GM12878 (cell line): ENCODE measurements around the gene RIPPLY3. TPM values are rescaled to one million over a fixed set of nuclear protein-coding genes. Genes with fewer than 3 reads are reported as not detected.

Source experiments
- ATAC-seq: fragments of 200-7000 bp; cut with Tn5 transposase; 3 replicates; pipeline ENCODE4 v1.9.1; 2020; ENCODE audit warnings: mild to moderate bottlenecking, moderate library complexity
- BruUV-seq: library from RNA; stranded (reverse); fragments of 400-500 nt; replicated peaks from 2 replicates; lab custom pipeline; 2021; lab: Mats Ljungman, UMichigan
- CTCF ChIA-PET: fragments of 300-600 bp; sonication (Branson Sonifier 250); formaldehyde crosslinking; extraction: SDS; loops from one replicate; lab custom pipeline; 2021; ENCODE audit warnings: inconsistent platforms; lab: Yijun Ruan, JAX
- POLR2A ChIA-PET: fragments of 350-600 bp; formaldehyde crosslinking; extraction: SDS; loops from one replicate; lab custom pipeline; 2021; ENCODE audit warnings: inconsistent platforms; lab: Charles Lee
- RAD21 ChIA-PET: fragments of 300-600 bp; sonication (Branson Sonifier 250); formaldehyde crosslinking; loops from one replicate; lab custom pipeline; 2023; ENCODE audit warnings: antibody characterized with exemption; ENCODE audit not compliant: unreplicated experiment; lab: Charles Lee
- SMC1A ChIA-PET: fragments of 300-600 bp; sonication (Branson Sonifier 250); formaldehyde crosslinking; loops from one replicate; lab custom pipeline; 2023; ENCODE audit not compliant: unreplicated experiment, uncharacterized antibody; lab: Charles Lee
- DNase-seq: peaks from one replicate; pipeline ENCODE4 v3.0.0-alpha.2; 2011; ENCODE audit warnings: low read depth, low spot score
- FAIRE-seq: peaks from 3 replicates; lab custom pipeline; 2011; peaks lifted over from hg19 to GRCh38; lab: Jason Lieb, UNC
- H2AFZ ChIP-seq: 2 replicates; pipeline ENCODE4 v1.6.0; 2011; ENCODE audit warnings: low read depth, low read length, control low read depth; ENCODE audit not compliant: control insufficient read depth
- H3K27ac ChIP-seq: 2 replicates; pipeline ENCODE4 v1.5.1; 2011; ENCODE audit warnings: control low read depth; ENCODE audit not compliant: control insufficient read depth, insufficient read depth
- H3K27me3 ChIP-seq, 2 experiments: replicated peaks in 1 of 2; 2 replicates each; pipeline versions ENCODE4 v1.6.0 to v1.6.1; 2011; ENCODE audit warnings: low read length in 1 of 2; ENCODE audit not compliant: control insufficient read depth in 2 of 2, insufficient read depth in 2 of 2
- H3K36me3 ChIP-seq, 2 experiments: 2 replicates each; pipeline ENCODE4 v1.5.1; 2011; ENCODE audit warnings: low read length in 1 of 2; ENCODE audit not compliant: control insufficient read depth in 2 of 2, insufficient read depth in 2 of 2
- H3K4me1 ChIP-seq: 2 replicates; pipeline ENCODE4 v1.6.1; 2011; ENCODE audit warnings: mild to moderate bottlenecking, low read length, moderate library complexity, mixed read lengths; ENCODE audit not compliant: control insufficient read depth, insufficient read depth
- H3K4me2 ChIP-seq: 2 replicates; pipeline ENCODE4 v1.6.0; 2011; ENCODE audit warnings: control low read depth; ENCODE audit not compliant: control insufficient read depth, insufficient read depth
- H3K4me3 ChIP-seq: fragments of 200-600 bp; sonication (generic); 2 replicates; pipeline ENCODE4 v1.5.1; 2016
- H3K79me2 ChIP-seq: 2 replicates; pipeline ENCODE4 v1.6.0; 2011; ENCODE audit warnings: low read length; ENCODE audit not compliant: control insufficient read depth, insufficient read depth
- H3K9ac ChIP-seq: 2 replicates; pipeline ENCODE4 v1.8.0; 2011; ENCODE audit warnings: low read length, control low read depth, mixed read lengths; ENCODE audit not compliant: control insufficient read depth, insufficient read depth
- H3K9me3 ChIP-seq: replicated peaks from 3 replicates; pipeline ENCODE4 v1.5.1; 2011; ENCODE audit warnings: mild to moderate bottlenecking, low read length; ENCODE audit not compliant: control insufficient read depth, insufficient read depth
- H4K20me1 ChIP-seq: 2 replicates; pipeline ENCODE4 v1.6.0; 2011; ENCODE audit not compliant: control insufficient read depth, insufficient read depth
- BMI1 ChIP-seq: fragments of 450-650 bp; IDR thresholded peaks from 2 replicates; pipeline ENCODE4 v1.6.1; 2016; ENCODE audit warnings: mild to moderate bottlenecking, moderate library complexity, borderline replicate concordance
- CBX5 ChIP-seq: sonication (generic); IDR thresholded peaks from 2 replicates; pipeline ENCODE4 v1.6.1; 2016; ENCODE audit warnings: low read depth, moderate library complexity, mild to moderate bottlenecking, inconsistent platforms
- FOS ChIP-seq: IDR thresholded peaks from 3 replicates; pipeline ENCODE4 v1.6.1; 2011; ENCODE audit warnings: borderline replicate concordance; ENCODE audit not compliant: insufficient read length; ENCODE audit errors: extremely low read depth
- IRF3 ChIP-seq: fragments of 450-650 bp; IDR thresholded peaks from 2 replicates; pipeline ENCODE4 v1.6.1; 2014; ENCODE audit warnings: mild to moderate bottlenecking
- NFXL1 ChIP-seq: fragments of 450-650 bp; IDR thresholded peaks from 2 replicates; pipeline ENCODE4 v1.6.1; 2017; ENCODE audit warnings: antibody characterized with exemption, mild to moderate bottlenecking, borderline replicate concordance
- NR2C1 ChIP-seq: fragments of 450-650 bp; IDR thresholded peaks from 2 replicates; pipeline ENCODE4 v1.6.1; 2017; ENCODE audit warnings: antibody characterized with exemption, mild to moderate bottlenecking, moderate library complexity
- PML ChIP-seq: IDR thresholded peaks from 2 replicates; pipeline ENCODE4 v1.6.1; 2012; ENCODE audit warnings: low read length, inconsistent platforms
- SMARCA5 ChIP-seq: fragments of 450-650 bp; IDR thresholded peaks from 2 replicates; pipeline ENCODE4 v1.6.1; 2017; ENCODE audit warnings: mild to moderate bottlenecking
- ZNF217 ChIP-seq: fragments of 450-650 bp; IDR thresholded peaks from 2 replicates; pipeline ENCODE4 v1.6.1; 2017; ENCODE audit warnings: antibody characterized with exemption, mild to moderate bottlenecking
- WGBS: methylation state at CpG from one replicate; pipeline ENCODE4 v1.1.6; 2016; ENCODE audit warnings: low lambda C conversion rate; ENCODE audit not compliant: insufficient replicate concordance, insufficient coverage; ENCODE audit errors: missing lambda C conversion rate; 5-methylcytosine and 5-hydroxymethylcytosine counted together
- in situ Hi-C: fragments of 300-500 bp; cut with MboI; formaldehyde crosslinking; loops from 9 replicates; pipeline ENCODE4 v1.14.3; 2018; ENCODE audit warnings: mixed read lengths
- intact Hi-C: fragments of 100-400 bp; cut with micrococcal nuclease; formaldehyde crosslinking; loops from one replicate; pipeline ENCODE4 v1.14.2; 2022; ENCODE audit not compliant: unreplicated experiment
- polyA plus RNA-seq, 11 experiments: library from polyadenylated mRNA; depleted of rRNA in 4 of 11; unstranded in 6 of 11; stranded (reverse) in 5 of 11; fragments of >200 nt; fragmentation: Nextera tagmentation in 4 of 11; fragmentation: Illumina TruSeq in 1 of 11; extraction: Ambion mirVana in 4 of 11; extraction: Trizol in 1 of 11; gene quantifications; 1 replicate in 1 of 11; 2 replicates in 10 of 11; pipeline versions ENCODE4 v1.2.1 to v1.2.3, GENCODE V29; 2011 to 2016; ENCODE audit warnings: inconsistent platforms in 2 of 11, missing spikeins in 2 of 11, low read depth in 1 of 11
- total RNA-seq, 4 experiments: library from RNA; depleted of rRNA in 3 of 4; stranded (reverse); fragments of >200 nt in 3 of 4; fragmentation: Illumina TruSeq in 1 of 4; extraction: Trizol in 1 of 4; gene quantifications; 2 replicates each; pipeline versions ENCODE4 v1.2.1 to v1.2.3, GENCODE V29; 2013 to 2021

Gene RIPPLY3
- total and polyA plus RNA-seq, 10 of the 15 experiments (the other 5 are each of a cell fraction or from before 2014, with no cell fraction given) = not detected

GRCh38 chr21:37039411-37040075, 33.0 kb downstream of the RIPPLY3 start:
- H2AFZ ChIP-seq = no peak overlapping the region
- SMC1A ChIA-PET = no interaction called here
- CTCF ChIA-PET = interaction anchor here (0.9 kb wide), 1 partner anchor 30 kb away, joined by 4 read pairs; no protein-coding TSS in a partner anchor
- intact Hi-C loops (no loop called here), in situ Hi-C loops (no loop called here)
- POLR2A ChIA-PET = interaction anchor here (0.7 kb wide), 1 partner anchor 13 kb away, joined by 4 read pairs; no protein-coding TSS in a partner anchor
- no peak for DNase-seq
- H3K79me2 ChIP-seq = no peaks in the 10 kb centered on the region
- no peak for FAIRE-seq
- H3K9ac ChIP-seq = no peak overlapping the region
- H3K36me3 ChIP-seq = no peaks in the 10 kb centered on the region
- H3K9me3 ChIP-seq = no peaks in the 10 kb centered on the region
- RAD21 ChIA-PET = no interaction called here
- no peaks in the 10 kb centered on the region for H4K20me1 ChIP-seq
- no peaks in the 10 kb centered on the region for H3K27me3 ChIP-seq
- TF ChIP-seq SMARCA5 (no peak), ZNF217 (no peak), NR2C1 (no peak), FOS (no peak), IRF3 (no peak), CBX5 (no peak), BMI1 (no peak), PML (no peak), NFXL1 (no peak)
- TF ChIP-seq, all 136 proteins: peak for 0
- Histone ChIP-seq H3K27ac (no peak overlapping the region), H3K4me2 (no peak overlapping the region), H3K4me1 (no peaks in the 10 kb centered on the region), H3K4me3 (no peak overlapping the region)
- no TSS peak for BruUV-seq
- ATAC-seq = no peak
- 43% methylated on average over 9 of the region's 9 CpGs for WGBS
